ENCODE measurements around the gene CCNG1. TPM values are rescaled to one million over a fixed set of nuclear protein-coding genes. Genes with fewer than 3 reads are reported as not detected.

Gene CCNG1
- total and polyA plus RNA-seq, 8 donors = 55.1 to 222 (median 124) TPM

- FAIRE-seq = no peak
- 42 to 45% methylated on average over 1 of the region's 1 CpG for WGBS, 2 donors
- intact Hi-C loops (cut with DNase I) = no loop called here
These were observed 4.9 kb upstream of the CCNG1 start for GRCh38 chr5:163432544-163432943.

GRCh38 chr5:163433271-163433670 is 4.1 kb upstream of the CCNG1 start:
- peak in 3 of 6 donors; percentile 21 to 48 (median 38) for DNase-seq
- no peaks in the 10 kb centered on the region for H3K36me3 ChIP-seq
- H3K9me3 ChIP-seq = no peaks in the 10 kb centered on the region
- 29 to 35% methylated on average over 5 of the region's 5 CpGs for WGBS, 2 donors
- intact Hi-C loops (cut with DNase I) = no loop called here
- no peak for TF ChIP-seq CTCF (IDR thresholded peaks at IDR 0.05)
- no peak for FAIRE-seq
- H3K4me1 ChIP-seq = peaks cover 14 to 21% (median 16%) of the 10 kb centered on the region in 3 donors
- H3K4me3 ChIP-seq = no peak overlapping the region
- ATAC-seq = peak; percentile 5 to 16 (median 12)
- no peaks in the 10 kb centered on the region for H3K27me3 ChIP-seq
- H3K27ac ChIP-seq = peak overlapping the region in 1 of 4 donors; percentile 80

More at GRCh38 chr5:163432544-163432943, 4.9 kb upstream of the CCNG1 start:
- H3K4me3 ChIP-seq = no peak overlapping the region
- no peak overlapping the region for H3K27ac ChIP-seq
- no peak for DNase-seq
- no peaks in the 10 kb centered on the region for H3K27me3 ChIP-seq
- H3K36me3 ChIP-seq = no peaks in the 10 kb centered on the region
- H3K9me3 ChIP-seq = no peaks in the 10 kb centered on the region
- no peak for ATAC-seq
- no peak for TF ChIP-seq CTCF (IDR thresholded peaks at IDR 0.05)
- H3K4me1 ChIP-seq = peaks cover 14 to 21% (median 16%) of the 10 kb centered on the region in 3 donors

- intact Hi-C loops (cut with DNase I) = no loop called here
- 10 to 12% methylated on average over 3 of the region's 3 CpGs for WGBS, 2 donors
- peak in 4 of 6 donors; percentile 30 to 74 (median 66) for DNase-seq
- peak overlapping the region in 2 of 4 donors; percentile 73 to 80 for H3K27ac ChIP-seq
- H3K4me1 ChIP-seq = peaks cover 14 to 29% (median 20%) of the 10 kb centered on the region in 3 donors
- H3K36me3 ChIP-seq = no peaks in the 10 kb centered on the region
- no peak for FAIRE-seq
- ATAC-seq = peak; percentile 24 to 63 (median 36)
- H3K4me3 ChIP-seq = no peak overlapping the region
- H3K9me3 ChIP-seq = no peaks in the 10 kb centered on the region
- TF ChIP-seq CTCF (IDR thresholded peaks at IDR 0.05) = no peak
- H3K27me3 ChIP-seq = no peaks in the 10 kb centered on the region
These were observed 3.0 kb upstream of the CCNG1 start for GRCh38 chr5:163434401-163434866.

- Histone ChIP-seq H3K4me3 (peak overlapping the region in 1 of 4 donors; percentile 77), H3K27ac (peak overlapping the region; percentile 71 to 92 (median 89))
These were observed 880 bp upstream of the CCNG1 start for GRCh38 chr5:163436515-163436914.

More at GRCh38 chr5:163436515-163436914, 880 bp upstream of the CCNG1 start:
- 77 to 81% methylated on average over 4 of the region's 4 CpGs for WGBS, 2 donors
- ATAC-seq = no peak
- no peak for TF ChIP-seq CTCF (IDR thresholded peaks at IDR 0.05)
- intact Hi-C loops (cut with DNase I) = no loop called here
- no peak for FAIRE-seq
- H3K9me3 ChIP-seq = no peaks in the 10 kb centered on the region
- peaks cover 19 to 48% (median 41%) of the 10 kb centered on the region in 3 donors for H3K4me1 ChIP-seq
- no peaks in the 10 kb centered on the region for H3K36me3 ChIP-seq
- H3K27me3 ChIP-seq = no peaks in the 10 kb centered on the region
- DNase-seq = no peak

Measured in pancreas (tissue), 10 donors.